Stimulated activated CD8-positive, alpha-beta memory T cell treated with anti-CD3 and anti-CD28 coated beads, Interleukin-7, amount 100 ng/mL, for 1 hour (primary cell): ENCODE results near the gene CEP164.
"Not testable (repeated sequence)": the region's sequence is repeated elsewhere in the genome, so short reads cannot be mapped to it uniquely, and the experiment has no call there.

Experiments
- DNase-seq, 2 donors: peaks; one replicate each; pipeline ENCODE4 v3.0.0-alpha.2; 2020; ENCODE audit warnings: low read depth in 2 of 2

The CEP164 gene

DNA sequence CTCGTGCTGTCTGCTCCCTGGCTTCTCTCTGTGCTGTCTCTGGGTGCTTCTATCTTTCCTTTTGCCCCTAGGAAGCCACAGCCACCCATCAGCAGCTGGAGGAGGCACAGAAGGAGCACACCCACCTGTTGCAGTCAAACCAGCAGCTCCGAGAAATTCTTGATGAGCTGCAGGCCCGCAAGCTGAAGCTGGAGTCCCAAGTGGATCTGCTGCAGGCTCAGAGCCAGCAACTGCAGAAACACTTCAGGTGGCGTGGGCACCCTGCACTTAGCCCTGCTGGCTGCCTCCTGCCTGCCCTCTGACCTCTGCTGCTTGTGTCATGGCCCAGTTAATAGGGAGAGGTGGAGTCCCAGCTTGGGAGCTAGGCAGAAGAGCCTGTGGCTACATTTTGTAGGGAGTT lies 67.8 kb downstream of the CEP164 start:
- DNase-seq: no peak

DNA sequence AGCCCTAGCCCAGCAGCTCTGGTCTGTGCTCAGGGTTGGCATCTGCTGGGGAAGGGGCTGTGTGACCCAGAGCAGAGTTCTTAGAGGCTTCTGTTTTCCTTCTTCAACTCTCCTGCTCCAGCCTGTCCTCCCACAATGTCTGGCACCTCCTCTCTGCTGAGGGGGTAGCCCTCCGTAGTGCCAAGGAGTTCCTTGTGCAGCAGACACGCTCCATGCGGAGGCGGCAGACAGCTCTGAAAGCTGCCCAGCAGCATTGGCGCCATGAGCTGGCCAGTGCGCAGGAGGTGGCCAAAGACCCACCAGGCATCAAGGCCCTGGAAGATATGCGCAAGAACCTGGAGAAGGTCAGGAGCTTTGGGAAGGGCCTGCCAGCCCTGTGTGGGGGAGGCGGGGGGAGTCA lies 69.3 kb downstream of the CEP164 start:
- DNase-seq: no peak

DNA sequence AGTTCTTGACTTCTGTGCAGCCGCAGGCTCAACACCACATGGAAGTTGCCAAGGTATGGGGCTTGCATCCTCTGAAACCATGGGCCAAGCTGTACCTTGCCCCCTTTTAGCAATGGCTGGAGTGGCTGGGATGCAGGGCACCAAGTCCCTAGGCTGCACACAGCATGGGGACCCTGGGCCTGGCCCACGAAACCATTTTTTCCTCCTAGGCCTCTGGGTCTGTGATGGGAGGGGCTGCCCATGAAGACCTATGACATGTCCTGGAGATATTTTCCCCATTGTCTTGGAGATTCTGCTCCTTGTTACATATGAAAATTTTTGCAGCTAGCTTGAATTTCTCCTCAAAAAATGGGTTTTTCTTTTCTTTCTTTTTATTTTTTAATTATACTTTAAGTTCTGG lies 71.0 kb downstream of the CEP164 start:
- DNase-seq: not testable (repeated sequence)

DNA sequence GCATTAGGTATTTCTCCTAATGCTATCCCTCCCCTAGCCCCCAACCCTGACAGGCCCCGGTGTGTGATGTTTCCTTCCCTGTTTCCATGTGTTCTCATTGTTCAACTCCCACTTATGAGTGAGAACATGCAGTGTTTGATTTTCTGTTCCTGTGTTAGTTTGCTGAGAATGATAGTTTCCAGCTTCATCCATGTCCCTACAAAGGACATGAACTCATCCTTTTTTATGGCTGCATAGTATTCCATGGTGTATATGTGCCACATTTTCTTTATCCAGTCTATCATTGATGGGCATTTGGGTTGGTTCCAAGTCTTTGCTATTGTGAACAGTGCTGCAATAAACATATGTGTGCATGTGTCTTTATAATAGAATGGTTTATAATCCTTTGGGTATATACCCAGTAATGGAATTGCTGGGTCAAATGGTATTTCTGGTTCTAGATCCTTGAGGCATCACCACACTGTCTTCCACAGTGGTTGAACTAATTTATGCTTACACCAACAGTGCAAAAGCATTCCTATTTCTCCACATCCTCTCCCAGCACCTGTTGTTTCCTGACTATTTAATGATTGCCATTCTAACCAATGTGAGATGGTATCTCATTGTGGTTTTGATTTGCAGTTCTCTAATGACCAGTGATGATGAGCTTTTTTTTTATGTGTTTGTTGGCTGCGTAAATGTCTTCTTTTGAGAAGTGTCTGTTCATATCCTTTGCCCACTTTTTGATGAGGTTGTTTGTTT lies 71.6 kb downstream of the CEP164 start:
- DNase-seq: not testable (repeated sequence)

DNA sequence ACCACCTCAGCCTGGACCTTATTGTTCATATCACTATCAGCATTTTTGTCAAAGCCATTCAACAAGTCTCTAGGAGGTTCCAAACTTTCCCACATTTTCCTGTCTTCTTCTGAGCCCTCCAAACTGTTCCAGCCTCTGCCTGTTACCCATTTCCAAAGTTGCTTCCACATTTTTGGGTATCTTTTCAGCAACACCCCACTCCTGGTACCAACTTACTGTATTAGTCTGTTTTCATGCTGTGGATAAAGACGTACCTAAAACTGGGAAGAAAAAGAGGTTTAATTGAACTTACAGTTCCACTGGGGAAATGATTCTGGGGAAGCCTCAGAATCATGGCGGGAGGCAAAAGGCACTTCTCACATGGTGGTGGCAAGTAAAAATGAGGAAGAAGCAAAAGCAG lies 78.2 kb downstream of the CEP164 start:
- not testable (repeated sequence) for DNase-seq

DNA sequence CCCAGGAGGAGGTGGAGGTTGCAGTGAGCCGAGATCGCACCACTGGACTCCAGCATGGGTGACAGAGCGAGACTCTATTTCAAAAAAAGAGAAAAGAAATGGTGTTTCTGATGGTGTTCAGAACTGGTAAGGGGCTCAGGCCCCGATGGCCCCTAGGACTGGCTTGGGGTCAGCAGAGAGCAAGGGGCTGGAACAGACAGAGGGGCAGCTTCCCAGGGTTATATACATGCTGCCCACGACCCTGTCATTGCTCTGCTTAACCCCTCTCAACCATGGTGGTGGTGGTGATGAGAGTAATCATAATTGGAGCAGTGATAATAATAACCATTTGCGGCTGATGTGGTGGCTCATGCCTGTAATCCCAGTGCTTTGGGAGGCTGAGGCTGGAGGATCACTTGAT lies 79.4 kb downstream of the CEP164 start:
- no peak for DNase-seq

DNA sequence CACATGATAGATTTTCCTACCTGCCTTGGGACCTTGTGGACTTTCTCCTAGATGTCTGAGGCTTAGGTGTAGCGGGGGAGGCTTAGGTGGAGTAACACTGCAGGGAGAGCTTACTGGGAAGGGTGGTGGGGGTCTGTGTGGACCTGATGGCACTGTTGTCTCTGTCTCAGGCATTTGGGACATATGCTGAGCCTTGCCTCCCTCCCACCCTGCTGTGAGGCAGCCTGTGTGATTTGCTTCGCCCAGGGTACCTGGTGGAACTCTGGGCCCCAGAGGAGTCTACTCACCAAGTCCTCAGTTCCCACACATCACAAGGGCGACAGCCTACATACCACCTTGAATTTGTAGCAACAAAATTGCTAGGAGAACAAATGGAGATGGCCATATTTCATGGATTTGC lies 80.7 kb downstream of the CEP164 start:
- no peak for DNase-seq

DNA sequence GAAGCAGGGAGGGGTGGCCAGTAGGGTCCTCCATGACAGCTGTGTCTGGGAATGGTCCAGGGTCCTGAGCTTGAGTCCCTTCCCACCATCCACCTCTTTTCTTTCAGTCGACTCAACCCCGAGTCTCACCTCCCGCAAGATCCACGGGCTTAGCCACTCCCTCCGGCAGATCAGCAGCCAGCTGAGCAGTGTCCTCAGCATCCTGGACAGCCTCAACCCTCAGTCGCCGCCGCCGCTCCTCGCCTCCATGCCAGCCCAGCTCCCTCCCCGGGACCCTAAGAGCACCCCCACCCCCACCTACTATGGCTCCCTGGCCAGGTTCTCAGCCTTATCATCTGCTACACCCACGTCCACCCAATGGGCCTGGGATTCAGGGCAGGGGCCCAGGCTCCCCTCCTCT lies 81.9 kb downstream of the CEP164 start:
- DNase-seq: no peak

DNA sequence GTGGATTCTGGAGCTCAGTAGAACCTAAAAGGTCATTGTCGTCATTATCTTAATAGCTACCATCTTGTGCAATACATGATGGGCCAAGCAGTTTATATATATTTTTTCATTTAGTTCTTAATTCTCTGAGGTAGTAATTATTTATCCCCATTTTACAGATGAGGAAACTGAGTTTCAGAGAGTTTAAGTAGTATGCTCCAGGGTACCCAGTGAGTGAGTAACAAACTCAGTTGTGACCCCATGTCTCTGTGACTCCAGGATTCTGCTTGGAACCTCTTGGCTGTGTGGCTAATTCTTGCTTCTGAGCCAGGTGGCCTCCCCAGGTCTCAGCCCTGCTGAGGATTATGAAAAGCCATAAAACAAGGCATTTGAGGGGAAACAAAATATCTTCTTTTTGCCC lies 82.6 kb downstream of the CEP164 start:
- DNase-seq: no peak

DNA sequence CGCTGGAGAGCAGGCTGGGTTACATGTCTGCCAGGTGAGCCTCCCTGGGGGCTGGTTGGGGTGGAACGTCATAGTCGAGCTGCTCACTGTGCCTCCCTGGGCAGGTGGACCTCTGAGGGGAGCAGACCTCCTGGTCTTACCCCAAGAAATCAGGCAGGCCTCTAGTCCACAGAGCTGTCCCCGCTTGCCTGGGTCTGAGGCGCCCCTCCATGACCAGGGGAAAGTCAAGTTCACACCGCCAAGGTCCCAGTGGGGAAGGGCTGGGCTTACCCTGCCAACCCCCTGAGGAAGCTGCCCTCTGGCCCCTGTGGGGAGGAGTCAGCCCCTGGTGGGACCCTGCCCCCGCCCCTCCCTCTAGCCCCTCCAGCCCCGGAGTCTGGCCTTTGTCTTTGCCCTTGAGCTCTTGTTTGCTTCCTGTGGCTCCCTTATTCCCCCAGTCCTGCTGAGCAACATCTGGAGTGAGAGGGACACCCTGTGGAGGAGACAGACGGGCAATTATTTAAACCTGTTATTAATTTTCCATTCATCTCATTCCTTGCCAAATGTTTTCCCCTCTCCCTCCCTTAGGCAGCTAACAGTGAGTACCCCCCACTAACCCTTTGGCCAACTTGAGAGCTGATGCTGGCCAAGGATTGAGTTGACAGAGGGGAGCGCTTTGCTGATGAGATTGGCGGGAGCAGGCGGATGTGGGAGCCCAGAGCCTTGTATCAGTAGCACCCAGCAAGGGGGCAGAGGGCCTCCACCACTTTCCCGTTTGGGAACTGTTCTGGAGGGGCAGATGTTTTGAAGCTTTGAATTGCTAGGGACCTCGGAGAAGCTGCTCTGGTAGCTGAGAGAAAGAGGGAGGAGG lies 83.4 kb downstream of the CEP164 start:
- no peak for DNase-seq

DNA sequence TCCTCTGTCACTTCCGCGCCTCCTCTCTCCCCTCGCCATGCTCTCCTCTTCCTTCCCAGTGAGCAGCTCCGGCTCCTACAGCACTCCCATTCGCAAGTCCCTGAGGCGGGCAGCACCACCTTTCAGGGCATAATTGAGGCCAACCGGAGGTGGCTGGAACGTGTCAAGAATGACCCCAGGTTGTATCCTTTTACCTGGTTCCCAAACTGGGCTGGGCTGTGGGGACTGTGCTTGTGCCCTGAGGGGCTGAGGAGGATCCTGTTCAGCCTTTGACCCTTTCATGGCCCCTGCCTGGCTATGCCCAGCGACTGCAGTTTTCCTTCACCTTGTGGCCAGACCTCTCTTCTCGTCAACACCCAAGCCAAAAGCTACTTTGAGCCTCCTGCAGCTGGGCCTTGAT lies 84.1 kb downstream of the CEP164 start:
- DNase-seq: no peak

DNA sequence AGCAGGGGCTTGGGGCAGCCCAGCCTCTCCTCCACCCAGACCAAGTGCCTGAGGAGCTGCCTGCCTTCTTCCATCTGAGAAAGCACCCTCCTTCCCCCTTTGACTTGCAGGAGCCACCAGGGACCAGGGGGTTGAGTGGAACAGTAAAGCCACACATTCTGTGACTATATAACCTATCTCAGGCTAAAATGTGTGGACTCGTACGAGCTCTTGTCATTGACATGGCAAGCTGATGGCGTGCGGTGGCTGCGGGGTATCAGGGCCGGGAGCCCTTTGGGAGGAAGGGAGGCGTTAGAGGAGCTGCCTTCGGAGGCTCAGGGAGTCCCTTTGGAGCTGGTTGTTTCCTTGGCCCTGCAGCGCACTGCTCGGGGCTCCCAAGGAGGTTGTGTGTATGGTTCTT lies 84.5 kb downstream of the CEP164 start:
- DNase-seq: no peak

DNA sequence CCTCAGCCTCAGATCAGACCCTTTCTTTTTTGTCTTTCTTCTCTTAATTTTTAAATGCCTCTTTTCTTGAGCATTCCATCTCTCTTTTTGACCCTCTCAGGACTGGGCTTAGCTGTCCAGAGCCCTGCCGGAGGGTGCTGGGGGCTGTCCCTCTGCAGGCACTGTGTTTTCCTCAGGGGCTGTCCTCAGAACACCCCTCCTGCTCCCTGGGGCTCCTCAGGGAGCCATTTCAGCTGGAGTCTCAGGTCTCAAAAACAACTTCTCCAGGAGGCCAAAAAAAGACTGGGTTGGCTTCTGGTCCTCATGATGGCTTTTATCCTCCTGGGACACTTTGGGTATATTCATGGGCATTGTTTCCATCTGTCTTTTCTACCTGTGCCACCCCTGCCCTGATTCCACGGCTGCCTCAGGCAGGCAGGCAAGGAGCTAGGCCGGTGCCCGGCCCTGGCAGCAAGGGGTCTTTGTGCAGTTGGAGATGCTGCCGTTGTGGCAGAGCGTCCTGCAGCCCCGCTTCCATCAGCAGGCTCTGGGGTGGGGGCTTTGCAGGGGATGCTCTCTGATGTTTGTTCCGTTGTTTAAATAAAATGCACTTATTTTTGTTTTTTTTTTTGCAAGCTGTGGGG lies 85.1 kb downstream of the CEP164 start:
- no peak for DNase-seq

DNA sequence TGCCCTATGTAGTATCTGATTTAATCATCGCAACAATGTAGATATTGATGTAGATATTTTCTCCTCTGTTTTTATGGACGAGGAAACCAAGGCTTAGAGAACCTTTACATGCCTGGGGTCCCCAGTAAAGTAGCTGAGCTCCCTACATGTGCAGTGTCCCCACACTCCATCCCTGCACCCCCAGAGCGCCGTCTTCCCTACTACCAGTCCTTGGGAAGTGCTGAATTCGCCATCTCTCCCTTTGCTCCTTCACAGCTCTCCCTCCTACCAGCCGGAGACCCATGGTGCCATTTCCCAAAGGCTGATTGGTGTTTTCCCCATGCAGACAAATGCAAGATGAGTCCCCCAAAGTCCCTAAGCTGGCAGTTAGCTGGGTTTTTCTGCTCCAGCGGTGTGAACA lies 86.0 kb downstream of the CEP164 start:
- no peak for DNase-seq

DNA sequence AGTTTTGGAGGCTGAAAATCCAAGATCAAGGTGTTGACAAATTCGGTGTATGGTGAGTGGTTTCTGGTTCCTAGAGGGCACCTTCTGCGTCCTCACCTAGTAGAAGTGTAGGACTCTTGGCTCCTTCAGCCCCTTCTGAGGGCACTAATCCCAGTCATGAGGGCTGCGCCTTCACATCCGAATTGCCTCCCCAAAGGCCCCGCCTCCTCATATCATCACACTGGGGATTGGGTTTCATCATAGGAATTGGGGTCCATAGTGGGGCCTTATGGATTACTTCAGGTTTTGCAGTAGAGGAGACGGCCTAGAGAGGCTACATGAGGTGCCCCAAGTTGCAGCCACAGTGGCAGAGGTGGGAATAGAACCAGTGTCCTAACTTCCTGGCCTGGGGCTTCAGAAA lies 87.1 kb downstream of the CEP164 start:
- no peak for DNase-seq

DNA sequence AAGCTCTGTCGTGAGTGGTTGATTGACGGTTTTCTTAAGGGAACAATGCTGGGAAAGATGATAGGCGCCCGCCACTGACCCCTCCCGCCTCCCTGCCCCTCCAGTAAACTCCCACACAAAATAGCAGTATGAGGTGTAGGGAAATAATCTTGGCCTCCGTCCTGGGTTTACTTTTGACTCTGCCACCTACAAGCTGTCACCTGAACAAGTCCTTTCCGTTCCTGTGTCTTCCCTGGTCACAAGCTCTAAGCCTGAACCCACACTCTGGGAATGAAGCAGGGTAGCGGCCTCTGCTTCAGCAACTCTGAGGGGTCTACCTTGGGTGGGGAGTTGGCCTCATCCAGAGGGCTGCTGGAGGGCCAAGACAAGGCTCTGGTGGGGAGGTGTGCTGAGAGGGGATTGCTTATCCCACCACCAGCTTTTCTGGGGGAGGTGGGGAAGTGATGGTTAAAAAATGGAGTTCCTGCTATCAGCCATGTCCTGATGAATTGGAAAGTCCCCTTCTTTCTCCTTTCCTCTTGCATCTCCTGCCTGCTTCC lies 87.8 kb downstream of the CEP164 start:
- DNase-seq: no peak

DNA sequence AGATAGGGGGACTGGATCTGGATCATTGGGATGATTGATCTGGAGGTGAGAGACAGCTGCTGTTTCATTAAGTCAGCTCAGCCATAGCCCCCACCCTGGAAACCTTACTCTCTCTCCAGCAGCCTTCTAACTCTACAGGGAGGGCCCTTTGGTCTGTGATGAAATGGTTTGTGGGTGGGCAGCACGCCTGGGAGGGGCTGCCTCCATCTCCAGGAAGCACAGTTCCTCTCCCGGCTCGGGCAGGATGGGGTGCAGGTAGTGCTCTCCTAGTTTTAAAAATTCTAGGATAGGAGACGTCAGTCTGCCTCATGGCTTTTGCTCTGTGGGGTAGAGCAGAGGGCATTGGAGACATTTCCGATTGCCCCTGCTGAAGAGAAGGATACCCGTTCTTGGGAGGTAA lies 89.7 kb downstream of the CEP164 start:
- no peak for DNase-seq

DNA sequence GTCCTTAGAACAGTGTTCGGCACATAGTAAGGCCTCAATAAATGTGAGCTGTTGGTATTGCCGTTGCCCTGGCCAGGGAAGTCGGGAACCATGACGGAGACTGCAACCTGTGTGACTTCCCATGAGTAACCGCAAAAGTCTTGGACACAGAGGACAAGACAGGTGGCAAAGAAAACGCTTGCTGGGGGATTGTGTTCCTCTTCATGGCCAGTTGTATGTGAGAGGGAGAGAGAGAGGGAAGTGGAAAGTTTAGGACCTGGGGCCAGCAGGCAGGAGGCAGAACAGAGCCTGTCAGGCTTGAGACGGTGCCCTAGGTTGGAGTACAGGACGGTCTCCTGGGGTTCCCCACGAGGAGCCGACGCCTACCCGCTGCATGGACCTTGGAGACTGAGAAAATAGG lies 90.2 kb downstream of the CEP164 start:
- DNase-seq: no peak

DNA sequence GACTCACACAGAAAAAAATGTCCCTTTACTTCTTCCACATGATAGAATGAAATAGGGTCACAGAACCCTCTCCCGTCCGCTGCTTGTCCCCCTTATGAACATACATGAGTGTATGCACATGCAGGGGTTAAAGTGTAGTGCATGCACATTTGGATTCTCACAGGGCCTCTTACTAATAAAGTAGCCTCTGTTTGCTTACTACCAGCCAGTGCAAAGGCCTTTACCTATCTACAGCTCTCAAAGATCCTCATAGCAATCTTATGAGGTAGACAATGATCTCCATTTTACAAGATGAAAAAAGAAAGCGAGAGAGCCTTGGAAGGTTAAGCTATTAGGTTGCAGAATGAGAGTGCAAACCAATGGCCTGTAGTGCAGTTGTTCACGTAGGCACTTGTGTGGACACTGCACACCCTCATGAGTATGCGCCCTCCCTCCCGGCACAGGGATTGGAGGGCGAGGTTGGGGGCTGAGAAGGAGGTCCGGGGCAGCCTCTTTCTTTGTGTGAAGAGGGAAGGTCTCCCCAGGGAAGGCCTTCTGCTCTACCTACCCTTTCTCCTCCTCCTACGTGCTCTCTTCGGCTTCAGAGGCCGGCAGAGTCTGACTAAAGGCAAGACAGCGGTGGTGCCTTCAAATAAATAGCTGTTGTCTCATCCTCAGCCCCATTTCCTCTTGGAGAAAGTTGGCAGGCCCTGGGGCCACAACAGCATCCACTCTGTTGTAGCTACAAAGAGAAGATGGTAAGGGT lies 91.3 kb downstream of the CEP164 start:
- DNase-seq: no peak

DNA sequence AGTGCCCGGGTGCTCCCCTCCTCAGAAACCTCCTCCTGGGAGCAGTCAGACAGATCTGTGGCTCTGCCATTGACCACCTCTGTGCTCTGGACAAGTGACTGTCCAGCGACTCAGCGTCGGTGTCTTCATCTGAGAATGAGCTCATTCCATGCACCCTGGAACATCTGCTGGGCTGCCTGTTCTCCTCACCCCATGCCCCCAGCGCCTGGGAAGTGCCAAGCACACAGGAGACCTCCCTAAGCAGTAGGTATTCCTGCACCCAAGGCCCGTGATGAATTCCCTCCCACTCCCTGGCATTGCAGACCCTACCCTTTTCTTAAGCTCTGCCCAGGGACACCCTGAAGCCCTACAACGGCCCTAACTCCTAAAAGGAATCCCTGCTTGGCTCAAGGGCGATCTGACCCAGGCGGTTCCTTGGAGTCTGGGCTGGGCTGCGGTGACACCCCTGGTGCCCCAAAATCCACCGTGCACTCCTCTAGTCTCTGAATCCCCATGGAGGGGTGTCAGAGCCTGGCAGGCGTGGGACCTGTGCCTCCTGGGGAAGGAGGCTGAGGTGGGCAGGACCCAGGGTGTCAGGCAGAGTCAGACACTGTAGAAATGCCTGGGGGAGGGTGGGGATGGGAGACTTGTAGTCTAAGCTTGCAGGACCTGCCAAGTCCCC lies 92.0 kb downstream of the CEP164 start:
- no peak for DNase-seq

DNA sequence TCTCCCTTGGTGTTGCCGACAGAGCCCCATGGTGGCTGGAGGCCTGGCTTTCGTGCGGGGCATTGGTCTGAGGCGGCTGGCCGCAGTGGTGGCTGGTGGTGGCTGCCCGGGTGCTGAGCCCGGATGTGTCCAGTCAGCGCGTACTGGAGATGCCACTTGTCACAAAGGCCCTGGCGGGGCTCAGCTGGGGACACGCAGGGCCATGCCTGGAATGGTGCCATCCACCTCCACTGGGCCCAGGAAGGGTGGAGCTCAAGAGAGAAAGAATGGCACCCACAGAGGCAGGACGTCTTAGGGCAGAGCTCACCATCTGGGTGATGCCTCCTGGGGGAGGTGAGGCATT lies 92.5 kb downstream of the CEP164 start:
- no peak for DNase-seq
